GM19467 (cell line): Measurements from ENCODE around the gene COL15A1.

Experiments
- ATAC-seq: cut with Tn5 transposase; IDR thresholded peaks from one replicate; pipeline ENCODE4 v1.9.1; 2021; ENCODE audit warnings: mild to moderate bottlenecking, moderate library complexity; ENCODE audit not compliant: unreplicated experiment

COL15A1 gene

GRCh38 chr9:98971168-98971914 lies 27.6 kb downstream of the COL15A1 start:
- ATAC-seq = no peak

- no peak for ATAC-seq
Measured at GRCh38 chr9:98971915-98972223, 28.2 kb downstream of the COL15A1 start.

- no peak for ATAC-seq
Measured at GRCh38 chr9:98972716-98973115, 29.0 kb downstream of the COL15A1 start.

- ATAC-seq = no peak
Measured at GRCh38 chr9:98973171-98973570, 29.5 kb downstream of the COL15A1 start.

GRCh38 chr9:98973576-98973975 lies 29.9 kb downstream of the COL15A1 start:
- no peak for ATAC-seq

GRCh38 chr9:98974106-98974505 lies 30.4 kb downstream of the COL15A1 start:
- ATAC-seq = no peak

- ATAC-seq = no peak
Measured at GRCh38 chr9:98974554-98974953, 30.8 kb downstream of the COL15A1 start.

- peak; percentile 84 for ATAC-seq
Measured at GRCh38 chr9:98974994-98975712, 31.4 kb downstream of the COL15A1 start.

- no peak for ATAC-seq
Measured at GRCh38 chr9:98975838-98976237, 32.1 kb downstream of the COL15A1 start.

- ATAC-seq = no peak
Measured at GRCh38 chr9:98977246-98977714, 33.6 kb downstream of the COL15A1 start.

- no peak for ATAC-seq
Measured at GRCh38 chr9:98977813-98978212, 34.1 kb downstream of the COL15A1 start.

GRCh38 chr9:98978231-98978681 lies 34.5 kb downstream of the COL15A1 start:
- ATAC-seq = no peak

- ATAC-seq = no peak
Measured at GRCh38 chr9:98980291-98980690, 36.6 kb downstream of the COL15A1 start.

GRCh38 chr9:98983295-98984268 lies 39.9 kb downstream of the COL15A1 start:
- ATAC-seq = no peak

GRCh38 chr9:98985596-98985995 lies 41.9 kb downstream of the COL15A1 start:
- no peak for ATAC-seq

GRCh38 chr9:98986866-98987651 lies 43.4 kb downstream of the COL15A1 start:
- ATAC-seq = no peak

GRCh38 chr9:98989036-98990000 lies 45.6 kb downstream of the COL15A1 start:
- ATAC-seq = no peak

GRCh38 chr9:98990181-98990870 lies 46.6 kb downstream of the COL15A1 start:
- ATAC-seq = no peak
